Endothelial cell of umbilical vein (primary cell): ENCODE measurements around the gene ESPN. TPM values are rescaled to one million over a fixed set of nuclear protein-coding genes. Genes with fewer than 3 reads are reported as not detected.

Source experiments
- BruUV-seq: library from RNA; stranded (reverse); fragments of 400-500 nt; replicated peaks from 2 replicates; lab custom pipeline; 2021; lab: Mats Ljungman, UMichigan
- CTCF ChIA-PET: fragments of 300-600, 350-600 bp; sonication (Branson Sonifier 250); formaldehyde crosslinking; loops from one replicate; lab custom pipeline; 2021; ENCODE audit warnings: antibody characterized with exemption, inconsistent platforms; lab: Charles Lee
- POLR2A ChIA-PET: fragments of 300-600, 350-600 bp; sonication (Branson Sonifier 250); formaldehyde crosslinking; loops from one replicate; lab custom pipeline; 2021; ENCODE audit warnings: antibody characterized with exemption, inconsistent platforms; lab: Charles Lee
- DNase-seq: peaks from one replicate; pipeline ENCODE4 v3.0.0-alpha.2; 2011; ENCODE audit warnings: low read depth, low spot score
- FAIRE-seq: peaks from 2 replicates; lab custom pipeline; 2011; peaks lifted over from hg19 to GRCh38; lab: Jason Lieb, UNC
- H2AFZ ChIP-seq: 2 replicates; pipeline ENCODE4 v1.6.0; 2012; ENCODE audit warnings: low read depth, low read length, control low read depth, inconsistent platforms
- H3K27ac ChIP-seq: 2 replicates; pipeline ENCODE4 v1.5.1; 2011; ENCODE audit warnings: low read depth, mild to moderate bottlenecking, control low read depth, low read length, moderate library complexity; ENCODE audit not compliant: insufficient read depth
- H3K27me3 ChIP-seq, 2 experiments: 2 replicates each; pipeline versions ENCODE4 v1.6.0 to v1.6.1; 2011; ENCODE audit warnings: low read length in 2 of 2, mixed read lengths in 1 of 2; ENCODE audit not compliant: control insufficient read depth in 2 of 2, insufficient read depth in 2 of 2
- H3K36me3 ChIP-seq, 2 experiments: 2 replicates in 1 of 2; 3 replicates in 1 of 2; pipeline ENCODE4 v1.5.1; 2011; ENCODE audit warnings: low read length in 2 of 2, mild to moderate bottlenecking in 1 of 2, moderate library complexity in 1 of 2; ENCODE audit not compliant: control insufficient read depth in 2 of 2, insufficient read depth in 2 of 2; ENCODE audit errors: extremely low read depth in 1 of 2
- H3K4me1 ChIP-seq: 3 replicates; pipeline ENCODE4 v1.5.1; 2011; ENCODE audit warnings: mild to moderate bottlenecking, low read length; ENCODE audit not compliant: control insufficient read depth, insufficient read depth; ENCODE audit errors: extremely low read depth
- H3K4me2 ChIP-seq: 2 replicates; pipeline ENCODE4 v1.6.1; 2011; ENCODE audit warnings: low read length, control low read depth, mixed read lengths; ENCODE audit not compliant: insufficient read depth
- H3K4me3 ChIP-seq, 3 experiments: fragments of 200-600 bp in 1 of 3; sonication (generic), shearing (Covaris generic) in 1 of 3; replicated peaks in 1 of 3; 2 replicates each; pipeline ENCODE4 v1.5.1; 2011 to 2016; ENCODE audit warnings: control low read depth in 3 of 3, low read length in 3 of 3, mild to moderate bottlenecking in 2 of 3, inconsistent platforms in 1 of 3, low read depth in 1 of 3, moderate library complexity in 1 of 3; ENCODE audit not compliant: insufficient read depth in 1 of 3
- H3K79me2 ChIP-seq: 2 replicates; pipeline ENCODE4 v1.6.0; 2012; ENCODE audit warnings: low read length, inconsistent platforms; ENCODE audit not compliant: control insufficient read depth, insufficient read depth
- H3K9ac ChIP-seq: replicated peaks from 2 replicates; pipeline ENCODE3; 2011; ENCODE audit warnings: low read length, control low read depth; ENCODE audit not compliant: insufficient read depth; ENCODE audit errors: extremely low read depth
- H3K9me1 ChIP-seq: replicated peaks from 3 replicates; pipeline ENCODE4 v1.6.0; 2011; ENCODE audit warnings: mild to moderate bottlenecking, low read length; ENCODE audit not compliant: control insufficient read depth, insufficient read depth; ENCODE audit errors: extremely low read depth
- H3K9me3 ChIP-seq: replicated peaks from 2 replicates; pipeline ENCODE4 v1.5.1; 2012; ENCODE audit warnings: low read length, inconsistent platforms; ENCODE audit not compliant: control insufficient read depth, insufficient read depth
- H4K20me1 ChIP-seq: replicated peaks from 2 replicates; pipeline ENCODE3; 2011; ENCODE audit warnings: mild to moderate bottlenecking, low read length; ENCODE audit not compliant: control insufficient read depth, insufficient read depth; ENCODE audit errors: extremely low read depth
- CTCF ChIP-seq, 2 donors: IDR thresholded peaks; 1 replicate in 1 of 2; 2 replicates in 1 of 2; pipeline ENCODE4 v1.5.1; 2011; ENCODE audit warnings: low read length in 2 of 2, mild to moderate bottlenecking in 2 of 2, moderate library complexity in 2 of 2, control low read depth in 1 of 2, inconsistent platforms in 1 of 2, low read depth in 1 of 2; ENCODE audit not compliant: insufficient read depth in 1 of 2; ENCODE audit errors: extremely low read depth in 1 of 2
- GATA2 ChIP-seq: IDR thresholded peaks from 2 replicates; pipeline ENCODE4 v1.7.0; 2011; ENCODE audit warnings: low read depth, mild to moderate bottlenecking, moderate library complexity, mixed read lengths, low read length; ENCODE audit not compliant: insufficient read length, insufficient read depth
- JUN ChIP-seq: IDR thresholded peaks from 2 replicates; pipeline ENCODE4 v1.6.1; 2011; ENCODE audit warnings: borderline replicate concordance, low read depth; ENCODE audit not compliant: insufficient read length, insufficient read depth
- MAX ChIP-seq: IDR thresholded peaks from 2 replicates; pipeline ENCODE4 v1.6.1; 2011; ENCODE audit not compliant: insufficient read depth, insufficient read length
- POLR2A ChIP-seq: IDR thresholded peaks from 2 replicates; pipeline ENCODE4 v1.6.1; 2012; ENCODE audit warnings: low read depth, mild to moderate bottlenecking, control low read depth, low read length
- POLR2AphosphoS5 ChIP-seq: IDR thresholded peaks from 2 replicates; pipeline ENCODE4 v1.6.1; 2012; ENCODE audit warnings: low read depth, mild to moderate bottlenecking, control low read depth, low read length, moderate library complexity; ENCODE audit not compliant: insufficient read depth
- dilution Hi-C: fragments of 300-500 bp; cut with MboI; formaldehyde crosslinking; loops from one replicate; pipeline ENCODE4 v1.15.0; 2019; ENCODE audit warnings: low sequenced_read_pairs; ENCODE audit not compliant: extremely low pct_ligation_motif_present
- intact Hi-C: fragments of 100-400 bp; cut with micrococcal nuclease; formaldehyde crosslinking; loops from one replicate; pipeline ENCODE4 v1.10.0; 2022
- polyA plus RNA-seq, 4 experiments: library from polyadenylated mRNA; depleted of rRNA in 3 of 4; stranded (reverse) in 3 of 4; unstranded in 1 of 4; fragments of >200 nt; gene quantifications; 2 replicates each; pipeline versions ENCODE4 v1.2.1 to v1.2.3, GENCODE V29; 2011 to 2012; ENCODE audit warnings: missing spikeins in 1 of 4
- total RNA-seq: library from RNA; stranded (reverse); gene quantifications from 2 replicates; pipeline ENCODE4 v1.2.3, GENCODE V29; 2021

The ESPN gene
- total and polyA plus RNA-seq, 2 donors (not counting 3 experiments of a cell fraction or from before 2014, with no cell fraction given) = 0.54 to 0.71 TPM

DNA sequence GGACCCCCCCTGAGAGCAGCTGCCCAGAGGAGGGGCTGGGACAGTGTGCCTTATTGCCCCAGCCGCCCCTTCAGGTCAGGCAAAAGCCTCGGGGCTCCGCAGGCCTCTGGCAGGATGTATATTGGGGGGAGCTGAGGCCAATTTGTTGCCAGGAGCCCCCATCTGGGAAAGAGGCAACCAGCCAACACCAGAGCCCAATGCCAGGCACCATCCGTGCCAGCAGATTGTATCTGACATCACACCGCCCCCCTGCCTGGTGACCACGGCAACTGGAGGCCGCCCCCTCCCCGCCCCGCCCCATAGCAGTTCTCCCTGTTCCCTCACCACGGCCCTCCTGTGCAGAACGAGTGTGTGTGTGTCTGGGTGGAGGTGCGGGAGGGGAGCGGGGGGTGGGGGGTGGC lies 70.5 kb downstream of the ESPN start:
- CTCF ChIA-PET = interaction anchor here (1.5 to 10.9 kb wide), 2 partner anchors 9 to 28 kb away, joined by 6 to 113 read pairs; no protein-coding TSS in a partner anchor
- no peak for TF ChIP-seq GATA2
- no peak for TF ChIP-seq MAX
- no peak overlapping the region for H3K9ac ChIP-seq

DNA sequence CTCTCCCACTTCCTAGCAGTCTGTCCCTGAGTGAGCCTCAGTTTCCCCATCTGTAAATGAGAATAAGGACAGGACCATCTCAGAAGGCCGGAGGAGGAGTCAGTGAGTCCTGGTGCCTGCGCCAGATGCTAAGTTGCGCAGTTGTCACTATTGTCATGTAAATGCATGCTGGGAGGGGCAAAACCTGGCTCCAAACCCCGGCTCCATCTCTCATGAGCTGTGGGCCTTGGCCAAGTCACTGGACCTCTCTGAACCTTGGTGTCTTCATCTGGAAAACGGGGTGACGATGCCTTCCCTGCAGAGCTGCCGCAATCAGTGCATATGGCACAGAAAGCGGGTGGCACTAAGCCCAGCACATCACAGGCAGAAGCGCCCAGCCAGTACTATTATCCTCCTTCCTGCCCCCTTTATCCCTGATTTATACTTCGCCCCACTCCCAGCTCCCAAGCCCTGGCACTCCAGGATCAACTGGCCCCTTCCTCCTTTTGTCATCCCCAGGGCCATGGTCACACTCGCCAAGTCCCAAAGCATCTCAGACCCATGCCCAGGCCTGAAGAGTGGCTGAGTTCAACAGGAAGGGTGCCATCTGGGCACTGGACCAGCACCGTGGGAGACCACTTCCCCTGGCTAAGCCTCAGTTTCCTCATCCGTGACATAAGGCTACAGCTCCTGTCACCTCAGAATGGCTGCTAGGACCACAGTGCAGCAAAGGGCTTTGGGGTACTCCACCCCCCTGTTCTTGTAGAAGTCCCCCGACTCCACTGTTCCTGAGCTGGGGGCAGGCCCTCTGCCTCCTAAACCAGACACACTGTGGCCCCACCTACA lies 71.2 kb downstream of the ESPN start:
- no peak for DNase-seq
- Histone ChIP-seq H4K20me1 (no peaks in the 10 kb centered on the region), H3K27me3 (no peaks in the 10 kb centered on the region), H2AFZ (no peak overlapping the region), H3K4me2 (no peak overlapping the region), H3K27ac (no peak overlapping the region), H3K9ac (no peak overlapping the region), H3K36me3 (no peaks in the 10 kb centered on the region), H3K9me1 (no peaks in the 10 kb centered on the region), H3K4me1 (peaks cover 37% of the 10 kb centered on the region), H3K79me2 (no peaks in the 10 kb centered on the region), H3K9me3 (no peaks in the 10 kb centered on the region), H3K4me3 (no peak overlapping the region)
- TF ChIP-seq JUN = no peak
- no peak for TF ChIP-seq POLR2A
- TF ChIP-seq MAX = no peak
- no peak for TF ChIP-seq POLR2AphosphoS5
- TF ChIP-seq CTCF (IDR thresholded peaks at IDR 0.05; ENCODE audit: extremely low read depth in 1 of 2, insufficient read depth in 1 of 2, low read depth in 1 of 2, low read length in 2 of 2) = no peak
- dilution Hi-C loops (no loop called here), intact Hi-C loops (loop anchor here (10.0 kb wide), 1 partner anchor 289 kb away; the partner anchor contains the start of gene CAMTA1)
- BruUV-seq = no TSS peak
- POLR2A ChIA-PET = no interaction called here
- no peak for FAIRE-seq
- CTCF ChIA-PET = interaction anchor here (1.5 to 10.9 kb wide), 2 partner anchors 10 to 28 kb away, joined by 6 to 113 read pairs; no protein-coding TSS in a partner anchor

More for the DNA sequence above, 70.5 kb downstream of the ESPN start:
- POLR2A ChIA-PET = no interaction called here
- intact Hi-C loops (loop anchor here (10.0 kb wide), 1 partner anchor 290 kb away; the partner anchor contains the start of gene CAMTA1), dilution Hi-C loops (no loop called here)
- no peaks in the 10 kb centered on the region for H3K36me3 ChIP-seq
- no peak overlapping the region for H3K27ac ChIP-seq
- H3K9me3 ChIP-seq = no peaks in the 10 kb centered on the region
- no peak for FAIRE-seq
- no peak overlapping the region for H3K4me3 ChIP-seq
- no peaks in the 10 kb centered on the region for H4K20me1 ChIP-seq
- no peaks in the 10 kb centered on the region for H3K9me1 ChIP-seq
- no peak overlapping the region for H2AFZ ChIP-seq
- H3K4me2 ChIP-seq = no peak overlapping the region
- H3K4me1 ChIP-seq = peaks cover 42% of the 10 kb centered on the region
- H3K79me2 ChIP-seq = no peaks in the 10 kb centered on the region
- no peak for DNase-seq
- H3K27me3 ChIP-seq = no peaks in the 10 kb centered on the region
- no TSS peak for BruUV-seq
